ENCODE results near the gene PHRF1. TPM values are rescaled to one million over a fixed set of nuclear protein-coding genes. Genes with fewer than 3 reads are reported as not detected.

Gene PHRF1
- total RNA-seq, 1 donor from 2014 or later = 21.1 TPM

DNA sequence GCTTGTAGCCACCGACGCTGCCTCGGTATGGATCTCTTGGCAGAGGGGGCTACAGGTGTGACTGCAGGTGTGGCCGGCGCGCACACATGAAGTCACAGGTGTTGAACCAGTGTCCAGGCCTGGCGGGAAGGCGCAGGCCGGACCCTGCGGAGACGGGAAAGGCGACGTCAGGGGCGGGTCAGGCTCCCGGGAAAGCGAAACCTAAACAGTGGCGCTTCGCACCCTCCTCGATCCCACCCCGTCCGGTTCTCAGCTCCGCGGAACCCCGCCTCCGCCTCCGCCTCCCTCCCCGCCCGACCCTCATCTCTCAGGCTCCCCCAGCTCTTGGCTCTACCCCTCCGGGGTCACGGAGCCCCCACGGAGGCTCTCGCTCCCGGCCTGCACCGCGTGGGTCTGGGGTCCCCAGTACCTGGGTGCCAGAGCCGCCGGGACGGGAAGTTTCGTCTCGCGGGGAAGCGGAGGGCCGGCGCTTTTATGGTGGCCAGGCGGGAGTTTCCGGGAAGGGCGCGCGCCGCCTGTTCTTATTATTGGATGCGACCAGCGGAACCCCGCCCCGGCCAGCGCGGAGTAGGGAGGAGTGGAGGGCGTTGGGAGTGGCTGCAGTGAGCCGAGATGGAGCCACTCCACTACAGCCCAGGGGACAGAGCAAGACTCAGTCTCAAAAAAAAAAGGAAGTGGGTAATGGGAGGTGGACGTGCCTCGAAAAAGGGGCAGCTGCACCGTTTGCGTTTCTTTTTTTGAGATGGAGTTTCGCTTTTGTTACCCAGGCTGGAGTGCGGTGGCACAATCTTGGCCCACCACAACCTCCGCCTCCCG is 39.4 kb downstream of the PHRF1 start, which contains the start of gene IRF7:
Gene IRF7 (minus strand): TSS at position 447 of the 816 bp plus-strand sequence. CDS start 586 bp downstream, outside the sequence.
- peak; percentile 73 for DNase-seq (ENCODE audit: low read depth)
- Histone ChIP-seq H3K36me3 (ENCODE audit: control insufficient read depth, insufficient read depth, low read length) (peaks cover 22% of the 10 kb centered on the region), H3K27me3 (ENCODE audit: control insufficient read depth, insufficient read depth, low read length) (no peaks in the 10 kb centered on the region), H3K4me3 (ENCODE audit: low read depth, low read length) (peak within 1 kb of the TSS; percentile 68)
- TF ChIP-seq CTCF (IDR thresholded peaks at IDR 0.05; ENCODE audit: insufficient read depth, low read length, severe bottlenecking) = no peak
- no peak for FAIRE-seq

- no peak for TF ChIP-seq CTCF (IDR thresholded peaks at IDR 0.05; ENCODE audit: insufficient read depth, low read length, severe bottlenecking)
- no peaks in the 10 kb centered on the region for H3K27me3 ChIP-seq (ENCODE audit: control insufficient read depth, insufficient read depth, low read length)
- no peak overlapping the region for H3K4me3 ChIP-seq (ENCODE audit: low read depth, low read length)
- H3K36me3 ChIP-seq (ENCODE audit: control insufficient read depth, insufficient read depth, low read length) = peaks cover 14% of the 10 kb centered on the region
- DNase-seq (ENCODE audit: low read depth) (no peak), FAIRE-seq (no peak)
Measured at GRCh38 chr11:616320-617198, 40.3 kb downstream of the PHRF1 start.

- FAIRE-seq (no peak), DNase-seq (ENCODE audit: low read depth) (no peak)
- H3K4me3 ChIP-seq (ENCODE audit: low read depth, low read length) = no peak overlapping the region
- TF ChIP-seq CTCF (IDR thresholded peaks at IDR 0.05; ENCODE audit: insufficient read depth, low read length, severe bottlenecking) = no peak
- H3K36me3 ChIP-seq (ENCODE audit: control insufficient read depth, insufficient read depth, low read length) = peaks cover 14% of the 10 kb centered on the region
- H3K27me3 ChIP-seq (ENCODE audit: control insufficient read depth, insufficient read depth, low read length) = no peaks in the 10 kb centered on the region
Measured at GRCh38 chr11:617199-617911, 41.1 kb downstream of the PHRF1 start.

GRCh38 chr11:617912-618682 is 41.8 kb downstream of the PHRF1 start:
- DNase-seq (ENCODE audit: low read depth) = no peak

More at GRCh38 chr11:617912-618682, 41.8 kb downstream of the PHRF1 start:
- TF ChIP-seq CTCF (IDR thresholded peaks at IDR 0.05; ENCODE audit: insufficient read depth, low read length, severe bottlenecking) = no peak
- Histone ChIP-seq H3K36me3 (ENCODE audit: control insufficient read depth, insufficient read depth, low read length) (peaks cover 10% of the 10 kb centered on the region), H3K27me3 (ENCODE audit: control insufficient read depth, insufficient read depth, low read length) (no peaks in the 10 kb centered on the region), H3K4me3 (ENCODE audit: low read depth, low read length) (no peak overlapping the region)
- no peak for FAIRE-seq
